ENCODE data around the gene ZNF556.

Gene ZNF556

DNA sequence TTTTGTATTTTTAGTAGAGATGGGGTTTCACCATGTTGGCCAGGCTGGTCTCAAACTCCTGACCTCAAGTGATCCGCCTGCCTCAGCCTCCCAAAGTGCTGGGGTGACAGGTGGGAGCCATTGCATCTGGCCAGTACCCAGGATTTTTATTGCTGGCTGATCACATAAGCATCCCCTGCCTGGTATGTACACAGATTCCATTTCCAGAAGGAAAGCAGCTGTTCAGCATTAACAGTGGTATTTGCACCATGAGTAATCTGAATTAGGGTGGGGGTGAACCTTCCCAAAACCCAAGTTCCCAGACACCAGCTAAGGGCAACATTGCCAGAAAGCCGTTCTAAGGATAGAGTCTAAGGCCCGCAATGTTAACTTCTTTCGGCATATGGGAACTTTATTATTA is 18.5 kb upstream of the ZNF556 start:
- Mint-ChIP-seq H3K36me3 (ENCODE audit: low read depth) (peaks cover 93% of the 10 kb centered on the region), H3K9me3 (peaks cover 65% of the 10 kb centered on the region), H3K27me3 (ENCODE audit: low read depth) (no peaks in the 10 kb centered on the region), H3K4me1 (peaks cover 19% of the 10 kb centered on the region), H3K27ac (no peak overlapping the region), H3K4me3 (no peak overlapping the region)
- TF ChIP-seq, protein P1, sequence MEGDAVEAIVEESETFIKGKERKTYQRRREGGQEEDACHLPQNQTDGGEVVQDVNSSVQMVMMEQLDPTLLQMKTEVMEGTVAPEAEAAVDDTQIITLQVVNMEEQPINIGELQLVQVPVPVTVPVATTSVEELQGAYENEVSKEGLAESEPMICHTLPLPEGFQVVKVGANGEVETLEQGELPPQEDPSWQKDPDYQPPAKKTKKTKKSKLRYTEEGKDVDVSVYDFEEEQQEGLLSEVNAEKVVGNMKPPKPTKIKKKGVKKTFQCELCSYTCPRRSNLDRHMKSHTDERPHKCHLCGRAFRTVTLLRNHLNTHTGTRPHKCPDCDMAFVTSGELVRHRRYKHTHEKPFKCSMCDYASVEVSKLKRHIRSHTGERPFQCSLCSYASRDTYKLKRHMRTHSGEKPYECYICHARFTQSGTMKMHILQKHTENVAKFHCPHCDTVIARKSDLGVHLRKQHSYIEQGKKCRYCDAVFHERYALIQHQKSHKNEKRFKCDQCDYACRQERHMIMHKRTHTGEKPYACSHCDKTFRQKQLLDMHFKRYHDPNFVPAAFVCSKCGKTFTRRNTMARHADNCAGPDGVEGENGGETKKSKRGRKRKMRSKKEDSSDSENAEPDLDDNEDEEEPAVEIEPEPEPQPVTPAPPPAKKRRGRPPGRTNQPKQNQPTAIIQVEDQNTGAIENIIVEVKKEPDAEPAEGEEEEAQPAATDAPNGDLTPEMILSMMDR (IDR thresholded peaks at IDR 0.05; ENCODE audit: unreplicated experiment in 3 of 3): no peak

DNA sequence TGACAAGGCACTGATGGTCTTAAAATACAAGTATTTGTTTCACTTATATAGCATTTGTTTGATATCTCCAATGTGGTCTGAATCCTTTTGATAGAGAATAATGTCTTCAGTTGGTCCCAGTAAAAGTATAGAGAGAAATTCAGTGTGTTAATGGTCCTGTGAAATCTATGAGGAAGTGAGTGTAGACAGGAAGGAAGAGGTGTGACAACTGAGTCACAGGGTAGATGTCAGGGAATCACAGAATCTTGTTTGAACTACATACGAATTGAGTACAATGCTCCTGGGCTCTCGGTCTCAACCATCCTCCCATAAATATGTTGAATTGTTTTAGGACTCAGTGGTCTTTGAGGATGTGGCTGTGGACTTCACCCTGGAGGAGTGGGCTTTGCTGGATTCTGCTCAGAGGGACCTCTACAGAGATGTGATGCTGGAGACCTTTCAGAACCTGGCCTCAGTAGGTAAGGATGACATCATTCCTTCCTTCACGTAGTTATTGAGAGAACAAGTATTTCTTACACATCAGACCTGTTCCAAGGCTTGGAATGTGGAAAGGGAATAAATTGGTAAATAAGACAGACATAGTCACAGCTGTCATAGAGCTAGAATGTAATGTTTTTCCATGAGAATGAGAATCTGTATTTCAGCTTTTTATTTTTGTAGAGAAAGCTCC is 16.7 kb upstream of the ZNF556 start:
- peaks cover 74% of the 10 kb centered on the region for H3K9me3 Mint-ChIP-seq
- H3K4me3 Mint-ChIP-seq: no peak overlapping the region
- H3K4me1 Mint-ChIP-seq: peaks cover 16% of the 10 kb centered on the region
- H3K27ac Mint-ChIP-seq: no peak overlapping the region
- peaks cover 97% of the 10 kb centered on the region for H3K36me3 Mint-ChIP-seq (ENCODE audit: low read depth)
- H3K27me3 Mint-ChIP-seq (ENCODE audit: low read depth): no peaks in the 10 kb centered on the region
- TF ChIP-seq, protein P1 (IDR thresholded peaks at IDR 0.05; ENCODE audit: unreplicated experiment in 3 of 3): no peak

DNA sequence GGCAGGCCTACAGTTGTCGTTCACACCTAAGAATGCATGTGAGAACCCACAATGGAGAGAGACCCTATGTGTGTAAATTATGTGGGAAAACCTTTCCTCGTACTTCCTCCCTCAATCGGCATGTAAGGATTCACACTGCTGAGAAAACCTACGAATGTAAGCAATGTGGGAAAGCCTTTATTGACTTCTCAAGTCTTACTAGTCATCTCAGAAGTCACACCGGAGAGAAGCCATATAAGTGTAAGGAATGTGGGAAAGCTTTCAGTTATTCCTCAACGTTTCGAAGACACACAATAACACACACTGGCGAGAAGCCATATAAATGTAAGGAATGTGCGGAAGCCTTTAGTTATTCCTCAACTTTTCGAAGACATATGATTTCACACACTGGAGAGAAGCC is 14.5 kb upstream of the ZNF556 start:
- H3K36me3 Mint-ChIP-seq (ENCODE audit: low read depth): peaks cover 95% of the 10 kb centered on the region
- H3K9me3 Mint-ChIP-seq: peaks cover 77% of the 10 kb centered on the region
- TF ChIP-seq, protein P1 (IDR thresholded peaks at IDR 0.05; ENCODE audit: unreplicated experiment in 3 of 3): no peak
- H3K4me3 Mint-ChIP-seq: no peak overlapping the region
- no peaks in the 10 kb centered on the region for H3K27me3 Mint-ChIP-seq (ENCODE audit: low read depth)
- no peak overlapping the region for H3K27ac Mint-ChIP-seq
- no peaks in the 10 kb centered on the region for H3K4me1 Mint-ChIP-seq

DNA sequence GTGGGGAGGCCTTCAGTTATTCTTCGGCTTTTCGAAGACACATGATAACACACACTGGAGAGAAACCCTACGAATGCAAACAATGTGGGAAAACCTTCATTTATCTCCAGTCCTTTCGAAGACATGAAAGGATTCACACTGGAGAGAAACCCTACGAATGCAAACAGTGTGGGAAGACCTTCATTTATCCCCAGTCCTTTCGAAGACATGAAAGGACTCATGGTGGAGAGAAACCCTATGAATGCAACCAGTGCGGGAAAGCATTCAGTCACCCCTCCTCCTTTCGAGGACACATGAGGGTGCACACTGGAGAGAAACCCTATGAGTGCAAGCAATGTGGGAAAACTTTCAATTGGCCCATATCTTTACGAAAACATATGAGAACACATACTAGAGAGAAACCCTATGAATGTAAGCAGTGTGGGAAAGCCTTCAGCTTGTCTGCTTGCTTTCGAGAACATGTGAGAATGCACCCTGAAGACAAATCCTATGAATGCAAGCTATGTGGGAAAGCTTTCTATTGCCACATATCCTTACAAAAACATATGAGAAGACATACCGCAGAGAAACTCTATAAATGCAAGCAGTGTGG is 14.0 kb upstream of the ZNF556 start:
- H3K36me3 Mint-ChIP-seq (ENCODE audit: low read depth): peaks cover 96% of the 10 kb centered on the region
- H3K4me1 Mint-ChIP-seq: no peaks in the 10 kb centered on the region
- H3K9me3 Mint-ChIP-seq: peaks cover 77% of the 10 kb centered on the region
- no peaks in the 10 kb centered on the region for H3K27me3 Mint-ChIP-seq (ENCODE audit: low read depth)
- TF ChIP-seq, protein P1 (IDR thresholded peaks at IDR 0.05; ENCODE audit: unreplicated experiment in 3 of 3): no peak
- no peak overlapping the region for H3K4me3 Mint-ChIP-seq
- H3K27ac Mint-ChIP-seq: no peak overlapping the region

DNA sequence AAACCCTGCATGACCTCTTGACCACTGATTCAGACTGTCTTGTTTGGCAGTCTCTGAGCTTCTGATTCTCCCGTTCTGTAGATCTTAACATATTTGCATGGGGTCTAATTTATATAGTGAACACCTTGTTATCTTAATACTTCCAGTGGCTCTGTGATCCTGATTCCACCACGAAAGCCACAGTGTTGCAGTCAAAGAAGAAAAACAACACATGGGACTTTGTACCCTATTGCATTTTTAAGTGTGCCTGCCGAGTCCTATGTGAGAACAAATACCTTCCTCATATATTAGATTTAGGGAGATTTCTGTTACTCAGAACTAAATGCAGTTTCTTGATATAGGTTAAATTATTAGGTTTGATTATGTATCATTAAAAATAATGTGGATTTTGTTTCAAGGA is 12.3 kb upstream of the ZNF556 start:
- Mint-ChIP-seq H3K4me3 (no peak overlapping the region), H3K9me3 (peaks cover 82% of the 10 kb centered on the region), H3K36me3 (ENCODE audit: low read depth) (peaks cover 99% of the 10 kb centered on the region), H3K27me3 (ENCODE audit: low read depth) (no peaks in the 10 kb centered on the region), H3K4me1 (no peaks in the 10 kb centered on the region), H3K27ac (no peak overlapping the region)
- TF ChIP-seq, protein P1 (IDR thresholded peaks at IDR 0.05; ENCODE audit: unreplicated experiment in 3 of 3): no peak
